SK-N-MC (cell line): ENCODE measurements around the gene GRB7.

ENCODE experiments used
- DNase-seq: peaks from one replicate; pipeline ENCODE4 v3.0.0-alpha.2; 2011; ENCODE audit warnings: low read depth, low spot score
- H3K27ac ChIP-seq: fragments of 200-600 bp; sonication (generic); 2 replicates; pipeline ENCODE4 v1.5.1; 2016; ENCODE audit warnings: mixed run types
- H3K36me3 ChIP-seq: fragments of 200-600 bp; sonication (generic); 2 replicates; pipeline ENCODE4 v1.6.1; 2017; ENCODE audit warnings: antibody characterized with exemption, low read length, mixed read lengths; ENCODE audit not compliant: insufficient read depth
- H3K4me3 ChIP-seq: fragments of 200-600 bp; sonication (generic); 2 replicates; pipeline ENCODE4 v1.5.1; 2016
- H3K9ac ChIP-seq: fragments of 200-600 bp; sonication (generic); 2 replicates; pipeline ENCODE4 v1.8.0; 2017; ENCODE audit warnings: mixed run types, mixed read lengths; ENCODE audit not compliant: insufficient read length
- H3K9me3 ChIP-seq: fragments of 200-600 bp; sonication (generic); 2 replicates; pipeline ENCODE4 v1.6.1; 2017; ENCODE audit warnings: low read depth, mild to moderate bottlenecking, antibody characterized with exemption, low read length, moderate library complexity, mixed read lengths
- EZH2 ChIP-seq: fragments of 200-600 bp; sonication (generic); IDR thresholded peaks from one replicate; pipeline ENCODE4 v1.6.1; 2017; ENCODE audit warnings: antibody characterized with exemption
- FOXP2 ChIP-seq: optimal IDR thresholded peaks from 2 replicates; pipeline ENCODE3; 2011; ENCODE audit warnings: mild to moderate bottlenecking, moderate library complexity; ENCODE audit not compliant: insufficient read depth; ENCODE audit errors: extremely low read length, control extremely low read depth
- POLR2AphosphoS5 ChIP-seq: IDR thresholded peaks from 2 replicates; pipeline ENCODE4 v1.6.1; 2012; ENCODE audit warnings: mild to moderate bottlenecking, low read depth, low read length, borderline replicate concordance

The GRB7 gene

DNA sequence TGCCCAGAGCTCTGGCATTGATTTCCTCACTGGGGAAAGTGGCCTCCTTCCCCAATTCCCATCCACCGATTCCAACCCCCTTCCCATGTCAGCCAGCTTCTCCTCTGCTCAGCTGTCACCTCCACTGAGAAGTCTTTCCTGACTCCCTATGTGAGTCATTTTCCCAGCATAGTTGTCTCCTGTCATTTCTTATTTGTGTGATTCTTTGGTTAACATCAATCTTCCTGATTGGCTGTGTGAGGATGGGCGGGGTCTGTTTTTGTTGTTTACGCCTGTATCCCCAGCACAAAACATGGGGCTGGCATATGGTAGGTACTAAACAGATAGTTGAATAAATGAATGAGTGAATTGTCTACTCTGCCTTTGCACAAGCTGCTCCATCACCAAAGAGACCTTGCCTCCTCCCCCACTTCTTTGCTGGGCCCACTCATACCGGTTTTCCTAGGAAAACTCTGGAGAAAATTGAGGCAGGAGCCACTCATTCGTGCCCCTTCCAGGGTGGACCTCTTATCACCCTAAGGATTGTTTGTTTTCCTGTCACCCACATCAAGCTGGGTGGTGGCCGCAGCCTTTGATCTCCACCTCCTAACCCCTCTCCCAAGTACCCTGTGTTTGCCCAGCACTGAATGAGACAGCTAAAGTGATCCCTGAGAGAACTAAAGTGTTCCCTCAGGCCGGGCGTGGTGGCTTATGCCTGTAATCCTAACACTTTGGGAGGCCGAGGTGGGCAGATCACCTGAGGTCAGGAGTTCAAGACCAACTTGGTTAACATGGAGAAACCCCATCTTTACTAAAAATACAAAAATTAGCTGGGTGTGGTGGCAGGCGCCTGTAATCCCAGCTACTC lies 1.2 kb upstream of the GRB7 start:
- no peak overlapping the region for H3K9ac ChIP-seq
- no peak for TF ChIP-seq FOXP2
- TF ChIP-seq POLR2AphosphoS5 = no peak
- TF ChIP-seq EZH2 = no peak

GRCh38 chr17:39737206-39737759 lies 455 bp upstream of the GRB7 start:
- H3K9ac ChIP-seq = no peak overlapping the region

More for the DNA sequence above, 1.2 kb upstream of the GRB7 start:
- DNase-seq = no peak
- Histone ChIP-seq H3K9me3 (no peaks in the 10 kb centered on the region), H3K27ac (no peak overlapping the region), H3K36me3 (no peaks in the 10 kb centered on the region), H3K4me3 (no peak overlapping the region)

DNA sequence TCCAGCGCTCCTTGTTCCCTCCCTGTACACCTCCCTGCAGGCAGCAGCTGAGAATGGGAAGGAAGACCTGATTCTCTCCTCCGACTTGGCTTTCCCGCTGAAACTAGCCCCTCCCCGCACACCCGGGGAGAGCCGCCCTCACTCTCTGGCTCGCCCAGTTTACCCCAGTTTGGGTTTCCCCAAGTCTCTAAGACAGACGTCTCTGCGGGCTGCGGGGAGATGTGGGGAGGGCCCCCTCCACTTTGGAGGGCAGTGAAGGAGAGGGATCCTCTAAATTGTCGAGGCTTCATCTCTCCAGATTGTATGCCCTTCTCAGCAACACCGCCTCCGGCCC lies 797 bp downstream of the GRB7 start:
- no peaks in the 10 kb centered on the region for H3K36me3 ChIP-seq
- H3K27ac ChIP-seq = no peak overlapping the region
- peak overlapping the region; percentile 57; the same call in 1 of the 2 replicates for H3K4me3 ChIP-seq

More at GRCh38 chr17:39737206-39737759, 455 bp upstream of the GRB7 start:
- no peak overlapping the region for H3K4me3 ChIP-seq
- no peaks in the 10 kb centered on the region for H3K9me3 ChIP-seq
- no peak for DNase-seq
- TF ChIP-seq EZH2 = no peak
- TF ChIP-seq FOXP2 = no peak
- TF ChIP-seq POLR2AphosphoS5 = no peak
- H3K27ac ChIP-seq = no peak overlapping the region
- H3K36me3 ChIP-seq = no peaks in the 10 kb centered on the region

GRCh38 chr17:39738983-39739884 lies 1.5 kb downstream of the GRB7 start:
- Histone ChIP-seq H3K27ac (no peak overlapping the region), H3K36me3 (no peaks in the 10 kb centered on the region), H3K9me3 (no peaks in the 10 kb centered on the region), H3K4me3 (peak overlapping the region; percentile 57; the same call in 1 of the 2 replicates), H3K9ac (no peak overlapping the region)
- no peak for DNase-seq
- no peak for TF ChIP-seq EZH2
- no peak for TF ChIP-seq POLR2AphosphoS5
- TF ChIP-seq FOXP2 = no peak

More for the DNA sequence above, 797 bp downstream of the GRB7 start:
- DNase-seq = no peak
- TF ChIP-seq FOXP2 (no peak), EZH2 (no peak), POLR2AphosphoS5 (no peak)
- Histone ChIP-seq H3K9ac (no peak overlapping the region), H3K9me3 (no peaks in the 10 kb centered on the region)

DNA sequence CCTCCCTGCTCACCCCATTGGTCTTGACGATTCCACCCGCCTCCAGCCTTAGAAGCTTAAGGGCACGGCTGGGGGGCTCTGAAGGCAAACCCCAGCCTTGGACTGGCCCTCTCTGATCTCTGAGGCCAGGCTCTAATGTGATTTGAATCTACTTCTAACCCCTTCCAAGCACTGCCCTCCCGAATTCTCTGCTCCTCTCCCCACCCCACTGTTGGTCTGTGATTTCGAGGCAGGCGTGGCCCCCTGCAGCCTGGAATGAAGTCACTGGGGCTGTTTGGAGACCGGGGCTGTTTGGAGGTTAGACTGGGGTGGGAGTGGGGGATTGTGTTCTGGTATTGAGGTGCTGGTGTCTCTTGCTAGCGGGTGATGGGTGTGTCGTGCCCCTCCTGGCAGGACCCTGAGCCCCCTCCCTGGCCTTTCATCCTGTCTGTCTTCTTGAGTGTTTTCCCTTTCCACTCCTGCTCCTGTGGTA lies 2.2 kb downstream of the GRB7 start:
- TF ChIP-seq FOXP2 (no peak), EZH2 (no peak)
- Histone ChIP-seq H3K36me3 (no peaks in the 10 kb centered on the region), H3K9me3 (no peaks in the 10 kb centered on the region), H3K27ac (no peak overlapping the region), H3K9ac (no peak overlapping the region), H3K4me3 (no peak overlapping the region)
- DNase-seq = no peak

GRCh38 chr17:39740357-39741111 lies 2.8 kb downstream of the GRB7 start:
- TF ChIP-seq POLR2AphosphoS5 (no peak), FOXP2 (no peak), EZH2 (no peak)
- H3K36me3 ChIP-seq = no peaks in the 10 kb centered on the region
- no peak overlapping the region for H3K9ac ChIP-seq
- H3K4me3 ChIP-seq = no peak overlapping the region
- H3K9me3 ChIP-seq = no peaks in the 10 kb centered on the region
- no peak for DNase-seq
- H3K27ac ChIP-seq = no peak overlapping the region

GRCh38 chr17:39742126-39742855 lies 4.6 kb downstream of the GRB7 start:
- DNase-seq = no peak
- no peaks in the 10 kb centered on the region for H3K9me3 ChIP-seq
- H3K9ac ChIP-seq = no peak overlapping the region
- no peak overlapping the region for H3K27ac ChIP-seq
- no peak for TF ChIP-seq POLR2AphosphoS5
- no peak for TF ChIP-seq EZH2
- TF ChIP-seq FOXP2 = no peak
- H3K36me3 ChIP-seq = no peaks in the 10 kb centered on the region
- no peak overlapping the region for H3K4me3 ChIP-seq
